Trophoblast cell (in vitro differentiated cells and primary cell): ENCODE data around the gene TIGD4.

Experiments used
- DNase-seq, 2 donors: peaks; one replicate each; pipeline ENCODE4 v3.0.0-alpha.2; 2016
- H2AFZ ChIP-seq: 2 replicates; pipeline ENCODE4 v1.6.1; 2013; ENCODE audit warnings: low read length, moderate library complexity, mild to moderate bottlenecking; ENCODE audit not compliant: insufficient read depth, poor library complexity
- H2AK5ac ChIP-seq: 2 replicates; pipeline ENCODE4 v1.6.1; 2013; ENCODE audit warnings: mild to moderate bottlenecking, low read length
- H2BK120ac ChIP-seq: 2 replicates; pipeline ENCODE4 v1.6.1; 2013; ENCODE audit warnings: low read length, mild to moderate bottlenecking, moderate library complexity; ENCODE audit not compliant: insufficient read depth, poor library complexity
- H2BK12ac ChIP-seq: 2 replicates; pipeline ENCODE4 v1.6.1; 2013; ENCODE audit warnings: mild to moderate bottlenecking, low read length, moderate library complexity
- H2BK5ac ChIP-seq: 2 replicates; pipeline ENCODE4 v1.6.1; 2013; ENCODE audit warnings: low read length, low read depth, moderate library complexity, mild to moderate bottlenecking; ENCODE audit not compliant: poor library complexity
- H3K14ac ChIP-seq: 2 replicates; pipeline ENCODE4 v1.6.1; 2013; ENCODE audit warnings: mild to moderate bottlenecking, low read length
- H3K18ac ChIP-seq: 2 replicates; pipeline ENCODE4 v1.6.1; 2013; ENCODE audit warnings: mild to moderate bottlenecking, low read length
- H3K23ac ChIP-seq: 2 replicates; pipeline ENCODE4 v1.6.1; 2013; ENCODE audit warnings: low read length
- H3K27ac ChIP-seq: 2 replicates; pipeline ENCODE4 v1.5.1; 2013; ENCODE audit warnings: low read depth, mild to moderate bottlenecking, inconsistent platforms, low read length, moderate library complexity
- H3K27me3 ChIP-seq: 2 replicates; pipeline ENCODE4 v1.6.1; 2013; ENCODE audit warnings: inconsistent platforms, mild to moderate bottlenecking, low read length, moderate library complexity; ENCODE audit not compliant: insufficient read depth
- H3K36me3 ChIP-seq, 2 experiments: 1 replicate in 1 of 2; 2 replicates in 1 of 2; pipeline ENCODE4 v1.6.1; 2013; ENCODE audit warnings: low read length in 2 of 2, mild to moderate bottlenecking in 2 of 2, moderate library complexity in 1 of 2; ENCODE audit not compliant: insufficient read depth in 2 of 2, control insufficient read depth in 1 of 2
- H3K4ac ChIP-seq: 2 replicates; pipeline ENCODE4 v1.6.1; 2013; ENCODE audit warnings: low read depth, mild to moderate bottlenecking, low read length, moderate library complexity
- H3K4me1 ChIP-seq, 2 experiments: 1 replicate in 1 of 2; 2 replicates in 1 of 2; pipeline ENCODE4 v1.6.1; 2013; ENCODE audit warnings: low read length in 2 of 2, mild to moderate bottlenecking in 2 of 2, moderate library complexity in 1 of 2; ENCODE audit not compliant: insufficient read depth in 2 of 2, control insufficient read depth in 1 of 2
- H3K4me2 ChIP-seq: 2 replicates; pipeline ENCODE4 v1.6.1; 2013; ENCODE audit warnings: inconsistent platforms, mild to moderate bottlenecking, low read length, moderate library complexity
- H3K4me3 ChIP-seq: 2 replicates; pipeline ENCODE4 v1.5.1; 2013; ENCODE audit warnings: mild to moderate bottlenecking, low read depth, low read length, inconsistent platforms
- H3K79me1 ChIP-seq: one replicate; pipeline ENCODE4 v1.6.1; 2013; ENCODE audit warnings: low read length
- H3K79me2 ChIP-seq: 2 replicates; pipeline ENCODE4 v1.6.1; 2013; ENCODE audit warnings: low read length, mild to moderate bottlenecking; ENCODE audit not compliant: control insufficient read depth, insufficient read depth, poor library complexity
- H3K9ac ChIP-seq: 2 replicates; pipeline ENCODE4 v1.6.1; 2013; ENCODE audit warnings: mild to moderate bottlenecking, low read length
- H3K9me3 ChIP-seq: 2 replicates; pipeline ENCODE4 v1.6.1; 2013; ENCODE audit warnings: low read depth, mild to moderate bottlenecking, control low read depth, inconsistent platforms, low read length; ENCODE audit not compliant: insufficient read depth
- H4K12ac ChIP-seq: 2 replicates; pipeline ENCODE4 v1.6.1; 2013; ENCODE audit warnings: low read depth, mild to moderate bottlenecking, low read length, moderate library complexity
- H4K8ac ChIP-seq: 2 replicates; pipeline ENCODE4 v1.6.1; 2013; ENCODE audit warnings: low read depth, mild to moderate bottlenecking, low read length, moderate library complexity
- H4K91ac ChIP-seq: one replicate; pipeline ENCODE4 v1.6.1; 2013; ENCODE audit warnings: low read depth, mild to moderate bottlenecking, low read length, moderate library complexity
- WGBS: extraction: QIAGEN DNeasy Blood & Tissue Kit; methylation state at CpG from one replicate; pipeline ENCODE4 v1.1.7; 2013; ENCODE audit warnings: missing lambda C conversion rate; ENCODE audit not compliant: insufficient read length, insufficient coverage; ENCODE audit errors: extremely low coverage; 5-methylcytosine and 5-hydroxymethylcytosine counted together

Gene TIGD4

DNA sequence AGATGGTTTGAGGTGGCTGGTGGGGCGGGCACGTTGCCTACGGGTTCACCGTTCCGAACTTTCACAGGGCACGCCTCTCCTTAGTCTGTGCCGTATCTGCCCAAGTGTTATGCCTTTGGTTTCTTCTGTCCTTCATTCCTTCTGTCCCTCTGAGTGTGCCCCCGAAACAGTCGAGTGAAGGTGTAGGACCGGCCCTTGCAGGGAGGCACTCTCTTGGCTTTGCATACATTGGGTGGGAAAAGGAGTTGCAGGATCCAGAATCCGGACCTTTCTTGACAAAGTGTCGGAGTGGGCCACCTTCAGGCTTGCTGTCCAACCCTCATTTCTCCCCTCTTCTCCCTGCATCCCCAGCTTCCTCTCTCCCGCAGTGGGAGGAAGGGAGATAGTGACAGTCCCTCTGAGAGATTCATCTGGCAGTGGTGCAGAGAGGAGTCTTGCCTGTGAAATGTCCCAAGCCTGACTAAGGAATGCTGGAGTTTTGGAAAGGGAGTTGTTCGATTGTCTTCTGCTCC lies 793 bp upstream of the TIGD4 start:
- peak overlapping the region; percentile 7 for H4K12ac ChIP-seq
- H2AK5ac ChIP-seq, result no peak overlapping the region
- peaks cover 7% of the 10 kb centered on the region for H3K79me2 ChIP-seq
- peak overlapping the region; percentile 11 for H2BK5ac ChIP-seq
- peak overlapping the region; percentile 29 for H3K14ac ChIP-seq
- H3K23ac ChIP-seq, result no peak overlapping the region
- no peak overlapping the region for H2BK120ac ChIP-seq
- WGBS, result no CpG with 5 or more reads among the region's 14 CpGs
- H3K4me2 ChIP-seq, result peak overlapping the region; percentile 71
- no peaks in the 10 kb centered on the region for H3K27me3 ChIP-seq
- DNase-seq, result peak in 1 of 2 donors; percentile 60
- H3K9ac ChIP-seq, result peak overlapping the region; percentile 73
- H3K4me1 ChIP-seq, result peaks cover 0 to 3% of the 10 kb centered on the region in 2 experiments
- H3K9me3 ChIP-seq, result no peaks in the 10 kb centered on the region
- H3K36me3 ChIP-seq, result no peaks in the 10 kb centered on the region
- peak overlapping the region; percentile 40 for H4K91ac ChIP-seq
- H3K79me1 ChIP-seq, result peaks cover 8% of the 10 kb centered on the region
- H4K8ac ChIP-seq, result peak overlapping the region; percentile 69
- H3K4me3 ChIP-seq, result peak overlapping the region; percentile 84
- H3K27ac ChIP-seq, result peak overlapping the region; percentile 78
- peak overlapping the region; percentile 4 for H3K18ac ChIP-seq
- no peak overlapping the region for H2BK12ac ChIP-seq
- no peak overlapping the region for H3K4ac ChIP-seq
- peak overlapping the region; percentile 62 for H2AFZ ChIP-seq

DNA sequence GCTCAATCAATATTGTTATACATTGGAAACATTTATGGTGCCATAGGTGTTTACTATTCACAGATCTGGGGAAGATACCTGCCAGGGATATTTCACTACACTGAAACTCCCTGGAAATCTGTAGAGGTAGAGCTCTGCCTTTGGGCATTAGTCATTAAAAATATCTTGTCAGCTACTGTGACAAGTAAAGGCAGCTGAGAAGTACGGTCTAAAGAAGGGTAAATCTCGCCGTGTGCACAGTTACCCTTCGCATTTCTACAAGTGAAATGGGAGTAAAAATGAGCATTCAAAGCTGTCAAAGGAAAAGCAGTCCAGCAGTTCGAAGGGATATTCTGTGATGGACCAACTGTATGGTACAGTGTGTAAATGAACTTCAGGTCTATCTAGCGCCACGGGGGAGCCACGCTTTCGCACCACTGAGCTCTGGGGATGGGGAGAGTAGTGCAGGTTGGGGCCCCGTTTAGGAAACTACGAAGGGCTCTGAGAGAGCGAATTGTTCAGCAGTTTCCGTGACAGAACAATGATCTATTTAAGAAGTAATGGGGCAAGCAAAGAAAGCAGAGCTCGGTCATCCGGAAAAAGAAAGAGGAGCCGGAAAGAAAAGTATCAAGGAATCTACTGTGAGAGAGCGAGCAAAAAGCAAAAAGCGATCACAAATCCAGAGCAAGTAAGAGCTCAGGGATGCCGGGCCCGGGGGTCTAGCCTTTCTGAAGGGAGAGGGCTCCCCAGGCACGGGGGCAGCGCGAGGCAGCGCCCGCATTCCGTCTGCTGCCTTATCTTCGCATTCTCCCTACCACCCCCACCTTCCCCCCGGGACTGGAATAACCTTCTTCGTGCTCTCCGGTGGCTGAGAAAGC lies 646 bp downstream of the TIGD4 start:
- H4K8ac ChIP-seq, result peak overlapping the region; percentile 56
- H3K27ac ChIP-seq, result peak overlapping the region; percentile 6
- peak overlapping the region; percentile 77 for H3K4me2 ChIP-seq
- WGBS, result no CpG with 5 or more reads among the region's 30 CpGs
- H3K36me3 ChIP-seq, result no peaks in the 10 kb centered on the region
- peaks cover 0 to 3% of the 10 kb centered on the region in 2 experiments for H3K4me1 ChIP-seq
- peaks cover 8% of the 10 kb centered on the region for H3K79me1 ChIP-seq
- H4K12ac ChIP-seq, result peak overlapping the region; percentile 23
- H2AFZ ChIP-seq, result peak overlapping the region; percentile 98
- H3K4ac ChIP-seq, result no peak overlapping the region
- no peak overlapping the region for H2AK5ac ChIP-seq
- peak overlapping the region; percentile 7 for H2BK5ac ChIP-seq
- H3K9ac ChIP-seq, result peak overlapping the region; percentile 73
- peak overlapping the region; percentile 28 for H3K18ac ChIP-seq
- peak overlapping the region; percentile 33 for H3K14ac ChIP-seq
- peaks cover 7% of the 10 kb centered on the region for H3K79me2 ChIP-seq
- peak overlapping the region; percentile 29 for H4K91ac ChIP-seq
- H3K9me3 ChIP-seq, result no peaks in the 10 kb centered on the region
- DNase-seq, result peak in 1 of 2 donors; percentile 17
- H3K23ac ChIP-seq, result no peak overlapping the region
- no peak overlapping the region for H2BK120ac ChIP-seq
- H3K4me3 ChIP-seq, result peak overlapping the region; percentile 84
- no peaks in the 10 kb centered on the region for H3K27me3 ChIP-seq
- no peak overlapping the region for H2BK12ac ChIP-seq

DNA sequence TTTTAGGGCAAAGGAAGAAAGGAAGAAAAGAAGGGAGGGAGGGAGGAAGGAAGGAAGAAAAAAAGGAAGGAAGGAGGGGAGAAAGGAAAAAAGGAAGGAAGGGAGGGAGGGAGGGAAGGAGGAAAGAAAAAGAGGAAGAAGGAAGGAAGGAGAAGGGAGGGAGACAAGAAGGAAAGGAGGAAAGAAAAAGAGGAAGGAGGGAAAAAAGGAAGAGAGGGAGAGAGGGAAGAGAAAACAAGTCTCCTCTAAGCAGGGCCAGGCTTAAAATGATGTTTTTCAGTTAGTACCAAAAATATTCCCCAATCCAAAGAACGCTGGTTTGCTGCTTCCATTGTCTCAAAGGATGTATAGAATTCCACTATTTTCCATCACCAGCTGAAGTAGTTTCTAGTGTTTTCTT lies 2.0 kb downstream of the TIGD4 start:
- no peak for DNase-seq
- Histone ChIP-seq H3K79me2 (peaks cover 7% of the 10 kb centered on the region), H3K27me3 (no peaks in the 10 kb centered on the region), H2BK120ac (no peak overlapping the region), H2BK12ac (no peak overlapping the region), H3K4ac (no peak overlapping the region), H3K23ac (no peak overlapping the region), H3K36me3 (no peaks in the 10 kb centered on the region), H3K9ac (no peak overlapping the region), H4K12ac (no peak overlapping the region), H2BK5ac (no peak overlapping the region), H4K91ac (no peak overlapping the region), H3K4me3 (no peak overlapping the region), H3K27ac (no peak overlapping the region), H2AFZ (no peak overlapping the region), H4K8ac (no peak overlapping the region), H3K14ac (no peak overlapping the region), H3K4me2 (no peak overlapping the region), H3K79me1 (peaks cover 8% of the 10 kb centered on the region), H3K4me1 (peaks cover 0 to 3% of the 10 kb centered on the region in 2 experiments), H2AK5ac (no peak overlapping the region), H3K18ac (no peak overlapping the region), H3K9me3 (no peaks in the 10 kb centered on the region)
- no CpG with 5 or more reads among the region's 1 CpG for WGBS

DNA sequence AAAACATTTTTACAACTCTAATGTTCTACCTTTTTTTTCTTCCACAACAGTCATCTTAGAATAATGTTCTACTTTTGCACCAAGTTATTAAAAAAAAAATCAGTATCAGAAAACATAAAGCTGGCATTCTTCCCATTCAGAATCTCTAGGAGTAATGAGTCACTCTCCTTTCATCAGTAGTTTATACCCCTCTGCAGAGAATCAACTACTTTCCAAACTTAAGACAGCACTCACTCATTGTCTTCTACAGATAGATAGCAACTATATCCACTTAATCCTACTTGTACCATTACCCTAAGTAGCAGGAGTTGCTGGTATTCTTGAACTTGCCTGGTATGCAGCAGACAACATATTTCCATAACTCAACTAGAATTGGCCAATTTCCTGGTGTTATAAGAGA lies 3.2 kb downstream of the TIGD4 start:
- H3K36me3 ChIP-seq, result no peaks in the 10 kb centered on the region
- peaks cover 7% of the 10 kb centered on the region for H3K79me2 ChIP-seq
- H3K4me1 ChIP-seq, result peaks cover 0 to 3% of the 10 kb centered on the region in 2 experiments
- peaks cover 8% of the 10 kb centered on the region for H3K79me1 ChIP-seq
- no peak overlapping the region for H4K91ac ChIP-seq
- H3K4me3 ChIP-seq, result no peak overlapping the region
- DNase-seq, result peak in 1 of 2 donors; percentile 9
- H3K4ac ChIP-seq, result no peak overlapping the region
- no peak overlapping the region for H2BK5ac ChIP-seq
- no peak overlapping the region for H2AFZ ChIP-seq
- H2AK5ac ChIP-seq, result no peak overlapping the region
- H3K27ac ChIP-seq, result no peak overlapping the region
- H3K23ac ChIP-seq, result no peak overlapping the region
- H3K9ac ChIP-seq, result no peak overlapping the region
- no peaks in the 10 kb centered on the region for H3K27me3 ChIP-seq
- no peak overlapping the region for H3K4me2 ChIP-seq
- H3K18ac ChIP-seq, result no peak overlapping the region
- no peak overlapping the region for H3K14ac ChIP-seq
- H4K12ac ChIP-seq, result no peak overlapping the region
- no peaks in the 10 kb centered on the region for H3K9me3 ChIP-seq
- H2BK12ac ChIP-seq, result no peak overlapping the region
- H4K8ac ChIP-seq, result no peak overlapping the region
- H2BK120ac ChIP-seq, result no peak overlapping the region
